Measurements from ENCODE around the gene PPFIA3.

DNA sequence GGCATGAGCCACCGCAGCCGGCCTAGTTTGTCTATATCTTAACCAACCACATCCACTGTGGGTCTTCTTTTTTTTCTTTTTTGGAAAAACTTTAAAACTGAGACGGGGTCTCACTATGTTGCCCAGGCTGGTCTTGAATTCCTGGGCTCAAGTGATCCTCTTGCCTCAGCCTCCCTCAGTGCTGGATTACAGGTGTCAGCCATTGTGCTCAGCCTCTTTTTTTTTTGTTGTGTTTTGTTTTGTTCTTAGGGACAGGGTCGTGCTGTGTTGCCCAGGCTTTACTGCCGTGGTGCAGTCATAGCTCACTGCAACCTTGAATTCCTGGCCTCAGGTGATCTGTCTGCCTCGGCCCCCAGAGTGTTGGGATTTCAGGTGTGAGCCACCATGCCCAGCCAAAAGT is 26.7 kb upstream of the PPFIA3 start:
- TF ChIP-seq, protein P1, sequence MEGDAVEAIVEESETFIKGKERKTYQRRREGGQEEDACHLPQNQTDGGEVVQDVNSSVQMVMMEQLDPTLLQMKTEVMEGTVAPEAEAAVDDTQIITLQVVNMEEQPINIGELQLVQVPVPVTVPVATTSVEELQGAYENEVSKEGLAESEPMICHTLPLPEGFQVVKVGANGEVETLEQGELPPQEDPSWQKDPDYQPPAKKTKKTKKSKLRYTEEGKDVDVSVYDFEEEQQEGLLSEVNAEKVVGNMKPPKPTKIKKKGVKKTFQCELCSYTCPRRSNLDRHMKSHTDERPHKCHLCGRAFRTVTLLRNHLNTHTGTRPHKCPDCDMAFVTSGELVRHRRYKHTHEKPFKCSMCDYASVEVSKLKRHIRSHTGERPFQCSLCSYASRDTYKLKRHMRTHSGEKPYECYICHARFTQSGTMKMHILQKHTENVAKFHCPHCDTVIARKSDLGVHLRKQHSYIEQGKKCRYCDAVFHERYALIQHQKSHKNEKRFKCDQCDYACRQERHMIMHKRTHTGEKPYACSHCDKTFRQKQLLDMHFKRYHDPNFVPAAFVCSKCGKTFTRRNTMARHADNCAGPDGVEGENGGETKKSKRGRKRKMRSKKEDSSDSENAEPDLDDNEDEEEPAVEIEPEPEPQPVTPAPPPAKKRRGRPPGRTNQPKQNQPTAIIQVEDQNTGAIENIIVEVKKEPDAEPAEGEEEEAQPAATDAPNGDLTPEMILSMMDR (conservative IDR thresholded peaks at IDR 0.05), result no peak
- no peak for TF ChIP-seq EZH2 (IDR thresholded peaks at IDR 0.05; ENCODE audit: low read depth)
